Cardiac fibroblast (primary cell): ENCODE measurements around the gene RHBDD1.
A peak's percentile ranks its signal among the peaks of the same experiment; 100 is the strongest.

ENCODE experiments used
- DNase-seq, 2 donors: peaks; one replicate each; pipeline versions ENCODE4 v3.0.0 to v3.0.0-alpha.2; 2010; ENCODE audit warnings: low read depth in 2 of 2
- H3K4me3 ChIP-seq, 2 donors: replicated peaks in 1 of 2; 1 replicate in 1 of 2; 2 replicates in 1 of 2; pipeline ENCODE4 v1.5.1; 2011; ENCODE audit warnings: low read depth in 2 of 2, low read length in 2 of 2, mild to moderate bottlenecking in 2 of 2, moderate library complexity in 1 of 2
- TF ChIP-seq, protein P1 (sequence below): IDR thresholded peaks from one replicate; pipeline ENCODE4 v1.5.1; 2011; ENCODE audit warnings: low read depth, mild to moderate bottlenecking, low read length, inconsistent platforms

RHBDD1 gene

DNA sequence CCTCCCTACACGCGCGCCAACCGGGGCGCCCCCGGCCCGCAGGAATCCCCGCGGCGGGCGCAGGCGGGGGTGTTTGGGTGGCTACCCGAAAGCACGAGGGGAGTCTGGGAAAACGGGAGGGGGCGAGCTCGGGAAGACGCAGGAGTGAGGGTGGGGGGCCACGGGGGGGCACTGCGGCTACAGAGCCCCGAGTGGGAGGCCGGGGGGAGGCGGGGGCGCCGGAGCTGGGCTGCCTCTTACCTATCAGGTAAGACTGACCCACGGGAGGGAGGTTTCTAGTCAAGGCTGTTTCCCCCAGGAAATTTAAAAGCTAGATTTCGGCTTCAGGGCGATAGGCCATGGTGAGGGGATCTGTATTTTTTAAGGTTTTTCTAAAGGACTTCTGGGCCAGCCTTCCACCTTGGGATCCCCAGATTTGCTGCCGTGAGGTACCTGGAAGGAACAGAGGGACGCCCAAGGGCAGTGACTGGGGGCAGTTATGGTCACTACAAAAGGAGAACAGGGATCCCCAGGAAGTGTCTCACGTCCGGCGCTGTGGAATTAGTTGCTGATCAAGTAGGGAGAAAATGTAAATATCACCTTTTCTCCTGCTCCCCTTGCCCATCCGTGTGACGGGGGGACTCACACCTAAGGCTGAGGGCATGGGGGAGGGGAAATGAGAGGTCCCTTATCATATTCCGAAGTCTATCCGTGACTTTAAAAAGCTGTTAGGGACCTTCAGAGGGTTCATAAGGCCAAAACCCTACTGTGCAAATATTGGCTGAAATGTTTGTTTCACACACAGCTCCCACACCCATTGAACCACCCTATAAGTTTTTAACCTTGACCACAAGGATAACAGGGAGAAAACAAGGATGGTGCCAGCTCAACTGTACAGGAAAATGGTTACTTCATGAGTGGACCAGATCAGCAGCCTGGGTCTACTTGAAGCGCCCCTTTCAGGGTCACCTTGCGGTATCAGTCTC, 35.6 kb upstream of the RHBDD1 start:
- TF ChIP-seq, protein P1, sequence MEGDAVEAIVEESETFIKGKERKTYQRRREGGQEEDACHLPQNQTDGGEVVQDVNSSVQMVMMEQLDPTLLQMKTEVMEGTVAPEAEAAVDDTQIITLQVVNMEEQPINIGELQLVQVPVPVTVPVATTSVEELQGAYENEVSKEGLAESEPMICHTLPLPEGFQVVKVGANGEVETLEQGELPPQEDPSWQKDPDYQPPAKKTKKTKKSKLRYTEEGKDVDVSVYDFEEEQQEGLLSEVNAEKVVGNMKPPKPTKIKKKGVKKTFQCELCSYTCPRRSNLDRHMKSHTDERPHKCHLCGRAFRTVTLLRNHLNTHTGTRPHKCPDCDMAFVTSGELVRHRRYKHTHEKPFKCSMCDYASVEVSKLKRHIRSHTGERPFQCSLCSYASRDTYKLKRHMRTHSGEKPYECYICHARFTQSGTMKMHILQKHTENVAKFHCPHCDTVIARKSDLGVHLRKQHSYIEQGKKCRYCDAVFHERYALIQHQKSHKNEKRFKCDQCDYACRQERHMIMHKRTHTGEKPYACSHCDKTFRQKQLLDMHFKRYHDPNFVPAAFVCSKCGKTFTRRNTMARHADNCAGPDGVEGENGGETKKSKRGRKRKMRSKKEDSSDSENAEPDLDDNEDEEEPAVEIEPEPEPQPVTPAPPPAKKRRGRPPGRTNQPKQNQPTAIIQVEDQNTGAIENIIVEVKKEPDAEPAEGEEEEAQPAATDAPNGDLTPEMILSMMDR, result no peak
- DNase-seq, result peak; percentile 15 to 49
- H3K4me3 ChIP-seq, result peak overlapping the region; percentile 40 to 78

DNA sequence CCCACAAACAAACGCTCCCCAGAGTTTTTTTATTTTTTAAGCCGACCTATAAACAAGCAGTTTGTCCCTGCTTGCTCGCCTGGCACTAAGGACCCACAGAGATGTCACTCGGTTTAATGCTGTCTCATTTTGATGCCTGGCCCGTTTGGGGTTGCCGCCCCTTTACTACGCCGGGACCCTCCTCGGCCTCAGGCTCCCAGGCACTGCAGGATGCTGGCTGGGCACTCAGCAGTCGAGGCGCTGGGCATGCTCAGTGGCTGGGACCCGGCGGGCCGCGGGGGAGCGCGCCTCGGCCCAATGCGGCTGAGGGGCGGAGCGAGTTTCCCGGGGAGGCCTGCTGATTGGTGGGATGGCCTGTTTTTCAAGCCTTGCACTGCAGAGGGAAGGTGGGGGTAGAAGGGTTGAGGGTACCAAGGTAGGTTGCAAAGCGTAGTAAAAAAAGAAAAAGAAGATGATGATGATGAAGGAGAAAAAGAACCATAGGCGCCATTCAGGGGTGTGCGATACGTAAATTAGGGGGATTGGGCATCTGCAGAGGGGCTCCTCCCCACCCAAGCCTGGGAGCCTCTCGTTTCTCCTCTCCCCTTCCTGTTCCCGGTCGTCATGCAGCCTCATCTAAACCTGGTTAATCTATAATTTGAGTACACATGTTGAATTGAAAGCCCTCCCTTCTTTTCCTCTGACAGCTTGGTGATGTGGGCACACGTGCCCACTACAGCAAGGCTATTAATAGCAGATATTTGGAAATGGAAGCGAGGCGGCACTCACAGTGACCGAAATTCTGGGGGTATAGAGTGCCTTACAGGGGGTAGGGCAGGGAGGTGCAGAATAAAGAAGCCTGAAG, 34.7 kb upstream of the RHBDD1 start:
- TF ChIP-seq, protein P1, result no peak
- H3K4me3 ChIP-seq, result peak overlapping the region; percentile 21 to 34
- DNase-seq, result peak; percentile 73 to 76

DNA sequence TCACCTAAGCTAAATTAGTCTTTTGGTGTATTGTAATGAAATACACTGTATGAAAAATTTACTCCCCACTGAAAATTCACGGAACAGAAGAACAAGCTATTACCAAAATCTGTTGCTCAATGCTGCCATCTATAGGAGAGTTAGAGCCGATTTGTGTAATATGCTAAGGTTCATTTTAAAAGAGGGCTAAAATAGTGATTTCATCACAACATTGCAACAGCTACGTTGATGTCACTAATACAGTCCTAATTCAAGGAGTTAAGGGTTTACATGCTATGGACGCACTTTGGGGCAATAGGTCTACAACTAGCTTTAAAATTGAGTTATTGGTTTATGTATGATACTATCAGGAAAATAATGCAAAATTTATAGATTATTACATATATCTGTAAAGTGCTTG, 33.3 kb upstream of the RHBDD1 start:
- TF ChIP-seq, protein P1, result peak; percentile 64

DNA sequence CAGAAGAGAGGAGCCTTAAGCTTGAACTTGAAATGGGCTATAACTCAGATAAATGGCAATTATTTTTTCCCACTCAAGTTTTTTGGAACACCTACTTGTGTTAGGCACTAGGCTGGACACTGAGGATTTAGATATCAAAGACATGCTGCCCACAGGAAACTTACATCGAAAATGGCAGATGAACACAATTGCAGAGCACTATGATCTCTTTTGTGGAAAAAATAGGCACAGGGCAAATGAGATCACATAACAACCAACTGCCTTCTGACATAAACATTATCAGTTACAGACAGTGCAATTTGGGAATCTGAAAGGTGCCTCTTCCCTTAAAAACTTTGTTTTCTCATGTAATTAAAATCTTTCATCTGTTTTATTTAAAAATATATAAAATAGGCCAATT, 32.4 kb upstream of the RHBDD1 start:
- DNase-seq, result no peak
- TF ChIP-seq, protein P1, result no peak
- H3K4me3 ChIP-seq, result no peak overlapping the region

More for the DNA sequence above, 33.3 kb upstream of the RHBDD1 start:
- no peak overlapping the region for H3K4me3 ChIP-seq
- DNase-seq, result peak; percentile 92 to 96

DNA sequence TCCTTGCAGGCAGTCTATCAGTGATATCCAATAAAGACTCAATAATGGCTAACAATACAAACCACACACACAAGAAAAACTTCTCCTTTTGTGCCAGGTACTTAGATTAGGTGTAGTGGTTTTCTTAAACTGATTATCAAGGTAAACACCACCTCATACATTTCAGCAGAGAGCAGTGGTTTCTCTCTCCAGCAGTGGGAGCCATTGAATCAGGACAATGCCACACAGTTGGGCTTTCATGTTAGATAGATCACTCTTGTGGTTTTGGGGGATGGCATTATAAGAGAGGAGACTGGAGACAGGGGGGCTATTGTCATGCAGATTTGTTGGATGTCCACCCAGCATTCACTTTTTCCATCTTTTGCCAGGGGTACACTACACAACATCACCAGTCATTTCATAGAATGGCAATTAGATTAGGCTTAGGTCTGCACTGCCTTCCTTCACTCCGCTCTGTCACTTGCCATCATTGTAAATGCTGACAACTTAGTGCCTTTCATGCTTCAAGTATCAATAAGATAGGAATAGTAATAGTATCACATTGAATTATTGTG, 22.6 kb upstream of the RHBDD1 start:
- TF ChIP-seq, protein P1, result peak; percentile 70
- H3K4me3 ChIP-seq, result no peak overlapping the region
- DNase-seq, result peak in 1 of 2 donors; percentile 43

DNA sequence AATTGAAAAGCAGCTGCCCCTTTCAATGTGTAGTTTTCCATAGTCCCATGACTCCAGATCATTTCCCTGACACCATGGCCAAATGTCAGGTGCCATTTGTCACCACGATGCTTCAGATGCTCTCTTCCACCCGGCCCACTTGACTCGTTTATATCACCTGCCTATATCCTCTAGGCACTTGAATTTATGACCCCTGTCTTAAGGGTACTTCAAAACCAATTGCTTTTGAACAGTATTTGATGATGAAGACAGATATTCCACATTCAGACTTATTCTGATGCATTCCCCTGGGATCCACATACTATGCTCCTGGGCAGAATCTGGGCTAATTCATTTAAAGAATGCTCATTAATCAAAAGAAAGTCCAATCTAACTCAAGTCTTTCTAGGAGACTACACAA, 16.9 kb upstream of the RHBDD1 start:
- TF ChIP-seq, protein P1, result no peak
- DNase-seq, result no peak
- no peak overlapping the region for H3K4me3 ChIP-seq
